GM12864 (cell line): Measurements from ENCODE around the gene MZF1.

Source experiments
- DNase-seq: peaks from one replicate; pipeline ENCODE4 v3.0.0-alpha.2; 2011; ENCODE audit warnings: low read depth
- H3K4me3 ChIP-seq: 2 replicates; pipeline ENCODE4 v1.5.1; 2011; ENCODE audit warnings: mild to moderate bottlenecking, low read depth, low read length, control low read depth
- CTCF ChIP-seq: IDR thresholded peaks from 2 replicates; pipeline ENCODE4 v1.5.1; 2011; ENCODE audit warnings: low read depth, mild to moderate bottlenecking, moderate library complexity, low read length, control low read depth, inconsistent platforms; ENCODE audit errors: missing control alignments

Gene MZF1

GRCh38 chr19:58568453-58569130, 4.5 kb downstream of the MZF1 start:
- no peak overlapping the region for H3K4me3 ChIP-seq
- TF ChIP-seq CTCF = no peak
- no peak for DNase-seq

- no peak for TF ChIP-seq CTCF
- no peak for DNase-seq
Measured at GRCh38 chr19:58566989-58567388, 6.1 kb downstream of the MZF1 start.

GRCh38 chr19:58563823-58564222, 9.3 kb downstream of the MZF1 start:
- H3K4me3 ChIP-seq = no peak overlapping the region; the same call in 1 of the 2 replicates
- TF ChIP-seq CTCF = no peak

More at GRCh38 chr19:58566989-58567388, 6.1 kb downstream of the MZF1 start:
- H3K4me3 ChIP-seq = no peak overlapping the region

GRCh38 chr19:58563034-58563573, 10.0 kb downstream of the MZF1 start:
- H3K4me3 ChIP-seq = peak overlapping the region; percentile 54

More at GRCh38 chr19:58563823-58564222, 9.3 kb downstream of the MZF1 start:
- DNase-seq = no peak

GRCh38 chr19:58562122-58563033, 10.8 kb downstream of the MZF1 start:
- no peak for TF ChIP-seq CTCF
- peak overlapping the region; percentile 54 for H3K4me3 ChIP-seq
- DNase-seq = no peak

More at GRCh38 chr19:58563034-58563573, 10.0 kb downstream of the MZF1 start:
- no peak for TF ChIP-seq CTCF
- DNase-seq = no peak

- no peak overlapping the region for H3K4me3 ChIP-seq
- no peak for TF ChIP-seq CTCF
- DNase-seq = no peak
Measured at GRCh38 chr19:58561373-58562121, 11.6 kb downstream of the MZF1 start.
